ENCODE results near the gene ZNF562. TPM values are rescaled to one million over a fixed set of nuclear protein-coding genes. Genes with fewer than 3 reads are reported as not detected.
"Not testable (repeated sequence)": the region's sequence is repeated elsewhere in the genome, so short reads cannot be mapped to it uniquely, and the experiment has no call there.

ZNF562 gene
- total RNA-seq, 1 experiment from 2014 or later, result 29.5 TPM

- no peak for ATAC-seq
- in situ Hi-C loops (cut with HindIII; ENCODE audit: low pct_unique_long_range_greater_than_20kb, low sequenced_read_pairs), result no loop called here
- CTCF ChIA-PET, result no interaction called here
Measured at GRCh38 chr19:9702186-9702585, 27.3 kb upstream of the ZNF562 start.

GRCh38 chr19:9700229-9700981, 25.5 kb upstream of the ZNF562 start:
- BruUV-seq (replicated peaks), result no TSS peak
- DNase-seq (ENCODE audit: low read depth, low spot score), result no peak
- Histone ChIP-seq H3K4me3 (ENCODE audit: low read depth in 2 of 2, low read length in 2 of 2) (no peak overlapping the region), H3K9me3 (ENCODE audit: control insufficient read depth, insufficient read depth, low read depth, low read length) (no peaks in the 10 kb centered on the region), H3K36me3 (ENCODE audit: control insufficient read depth, insufficient read depth, low read length) (no peaks in the 10 kb centered on the region), H3K27ac (ENCODE audit: low read length) (no peak overlapping the region), H3K27me3 (ENCODE audit: control insufficient read depth, insufficient read depth, low read length) (no peaks in the 10 kb centered on the region), H3K4me1 (ENCODE audit: control insufficient read depth, insufficient read depth, low read length) (no peaks in the 10 kb centered on the region)
- in situ Hi-C loops (cut with HindIII; ENCODE audit: low pct_unique_long_range_greater_than_20kb, low sequenced_read_pairs) (no loop called here), intact Hi-C loops (cut with micrococcal nuclease; ENCODE audit: unreplicated experiment) (no loop called here)
- ATAC-seq, result no peak
- POLR2A ChIA-PET, result no interaction called here
- no peak for TF ChIP-seq REST (IDR thresholded peaks at IDR 0.05; ENCODE audit: insufficient read depth in 1 of 2, low read depth in 2 of 2, low read length in 1 of 2)
- TF ChIP-seq TCF7L2 (IDR thresholded peaks at IDR 0.05; ENCODE audit: low read depth, low read length), result no peak
- TF ChIP-seq POLR2AphosphoS5 (IDR thresholded peaks at IDR 0.05; ENCODE audit: low read depth, low read length), result no peak
- TF ChIP-seq CTCF (IDR thresholded peaks at IDR 0.05), result no peak
- TF ChIP-seq SIN3A (IDR thresholded peaks at IDR 0.05; ENCODE audit: borderline replicate concordance, insufficient read depth, low read depth, low read length), result no peak
- CTCF ChIA-PET, result no interaction called here

More at GRCh38 chr19:9702186-9702585, 27.3 kb upstream of the ZNF562 start:
- BruUV-seq (replicated peaks), result no TSS peak
- POLR2A ChIA-PET, result no interaction called here
- Histone ChIP-seq H3K36me3 (ENCODE audit: control insufficient read depth, insufficient read depth, low read length) (no peaks in the 10 kb centered on the region), H3K27ac (ENCODE audit: low read length) (no peak overlapping the region), H3K4me3 (ENCODE audit: low read depth in 2 of 2, low read length in 2 of 2) (no peak overlapping the region), H3K27me3 (ENCODE audit: control insufficient read depth, insufficient read depth, low read length) (no peaks in the 10 kb centered on the region), H3K4me1 (ENCODE audit: control insufficient read depth, insufficient read depth, low read length) (no peaks in the 10 kb centered on the region), H3K9me3 (ENCODE audit: control insufficient read depth, insufficient read depth, low read depth, low read length) (no peaks in the 10 kb centered on the region)
- DNase-seq (ENCODE audit: low read depth, low spot score), result no peak
- intact Hi-C loops (cut with micrococcal nuclease; ENCODE audit: unreplicated experiment), result no loop called here
- TF ChIP-seq TCF7L2 (IDR thresholded peaks at IDR 0.05; ENCODE audit: low read depth, low read length), result no peak

GRCh38 chr19:9690301-9690700, 15.4 kb upstream of the ZNF562 start:
- BruUV-seq (replicated peaks); H3K9me3 ChIP-seq (ENCODE audit: control insufficient read depth, insufficient read depth, low read depth, low read length); H3K4me3 ChIP-seq (ENCODE audit: low read depth in 2 of 2, low read length in 2 of 2); ATAC-seq; DNase-seq (ENCODE audit: low read depth, low spot score); H3K36me3 ChIP-seq (ENCODE audit: control insufficient read depth, insufficient read depth, low read length); CTCF ChIA-PET; in situ Hi-C loops (cut with HindIII; ENCODE audit: low pct_unique_long_range_greater_than_20kb, low sequenced_read_pairs); H3K4me1 ChIP-seq (ENCODE audit: control insufficient read depth, insufficient read depth, low read length); H3K27ac ChIP-seq (ENCODE audit: low read length); POLR2A ChIA-PET; intact Hi-C loops (cut with micrococcal nuclease; ENCODE audit: unreplicated experiment); H3K27me3 ChIP-seq (ENCODE audit: control insufficient read depth, insufficient read depth, low read length): not testable (repeated sequence)

- BruUV-seq (replicated peaks); H3K27ac ChIP-seq (ENCODE audit: low read length); H3K4me1 ChIP-seq (ENCODE audit: control insufficient read depth, insufficient read depth, low read length); H3K36me3 ChIP-seq (ENCODE audit: control insufficient read depth, insufficient read depth, low read length); H3K9me3 ChIP-seq (ENCODE audit: control insufficient read depth, insufficient read depth, low read depth, low read length); H3K27me3 ChIP-seq (ENCODE audit: control insufficient read depth, insufficient read depth, low read length); in situ Hi-C loops (cut with HindIII; ENCODE audit: low pct_unique_long_range_greater_than_20kb, low sequenced_read_pairs); ATAC-seq; H3K4me3 ChIP-seq (ENCODE audit: low read depth in 2 of 2, low read length in 2 of 2); intact Hi-C loops (cut with micrococcal nuclease; ENCODE audit: unreplicated experiment); POLR2A ChIA-PET; DNase-seq (ENCODE audit: low read depth, low spot score); CTCF ChIA-PET: not testable (repeated sequence)
Measured at GRCh38 chr19:9679996-9680395, 5.1 kb upstream of the ZNF562 start.

DNA sequence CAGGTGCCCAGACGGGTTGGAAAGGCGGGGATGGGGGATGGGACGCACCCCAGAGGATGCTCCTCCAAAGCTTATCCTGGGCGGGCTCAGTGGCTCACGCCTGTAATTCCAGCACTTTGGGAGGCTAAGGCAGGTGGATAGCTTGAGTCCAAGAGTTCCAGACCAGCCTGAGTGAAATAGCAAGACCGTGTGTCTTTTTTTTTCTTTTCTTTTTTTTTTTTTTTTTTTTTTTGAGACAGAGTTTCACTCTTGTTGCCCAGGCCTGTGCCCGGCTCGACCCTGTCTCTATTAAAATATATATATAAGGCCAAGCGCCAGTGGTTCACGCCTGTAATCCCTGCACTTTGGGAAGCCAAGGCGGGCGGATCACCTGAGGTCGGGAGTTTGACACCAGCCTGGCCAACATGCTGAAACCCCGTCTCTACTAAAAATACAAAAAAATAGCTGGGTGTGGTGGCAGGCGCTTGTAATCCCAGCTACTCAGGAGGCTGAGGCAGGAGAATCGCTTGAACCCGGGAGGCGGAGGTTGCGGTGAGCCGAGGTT, 530 bp upstream of the ZNF562 start:
- TSS peak; percentile 97 for BruUV-seq (replicated peaks)
- DNase-seq (ENCODE audit: low read depth, low spot score); H3K27me3 ChIP-seq (ENCODE audit: control insufficient read depth, insufficient read depth, low read length); H3K4me1 ChIP-seq (ENCODE audit: control insufficient read depth, insufficient read depth, low read length); in situ Hi-C loops (cut with HindIII; ENCODE audit: low pct_unique_long_range_greater_than_20kb, low sequenced_read_pairs); H3K36me3 ChIP-seq (ENCODE audit: control insufficient read depth, insufficient read depth, low read length); intact Hi-C loops (cut with micrococcal nuclease; ENCODE audit: unreplicated experiment); ATAC-seq: not testable (repeated sequence)
- Histone ChIP-seq H3K27ac (ENCODE audit: low read length) (peak overlapping the region; percentile 98), H3K4me3 (ENCODE audit: low read depth in 2 of 2, low read length in 2 of 2) (peak overlapping the region; percentile 72 to 87), H3K9me3 (ENCODE audit: control insufficient read depth, insufficient read depth, low read depth, low read length) (peaks cover 25% of the 10 kb centered on the region; the same call in 1 of the 2 replicates)
- ChIA-PET CTCF (interaction anchor here (0.6 kb wide), 1 partner anchor 59 kb away, joined by 5 read pairs; no protein-coding TSS in a partner anchor), POLR2A (interaction anchor here (0.7 kb wide), 1 partner anchor 120 kb away, joined by 15 read pairs; no protein-coding TSS in a partner anchor)

All from Panc1 (cell line).